ENCODE measurements around the gene DEPDC1.

Gene DEPDC1

DNA sequence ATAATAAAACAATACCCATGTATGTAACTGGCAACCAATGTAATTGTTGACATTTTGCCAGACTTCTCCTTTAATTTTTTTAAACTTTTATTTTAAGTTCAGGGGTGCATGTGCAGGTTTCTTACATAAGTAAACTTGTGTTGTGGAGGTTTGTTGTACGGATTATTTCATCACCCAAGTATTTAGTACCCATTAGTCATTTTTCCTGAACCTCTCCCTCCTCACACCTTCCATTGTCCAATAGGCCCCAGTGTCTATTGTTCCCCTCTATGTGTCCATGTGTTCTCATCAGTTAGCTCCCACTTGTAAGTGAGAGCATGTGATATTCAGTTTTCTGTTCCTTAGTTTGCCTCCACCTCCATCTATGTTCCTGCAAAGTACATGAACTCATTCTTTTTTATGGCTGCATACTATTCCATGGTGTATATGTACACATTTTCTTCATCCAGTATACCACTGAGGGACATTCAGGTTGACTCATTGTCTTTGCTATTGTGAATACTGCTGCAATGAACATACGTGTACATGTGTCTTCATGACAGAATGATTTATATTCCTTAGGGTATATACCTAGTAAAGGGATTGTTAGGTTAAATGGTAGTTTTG lies 6.7 kb downstream of the DEPDC1 start:
- Histone ChIP-seq H3K27ac (ENCODE audit: extremely low read depth, low read depth, low read length) (no peak overlapping the region), H3K4me1 (ENCODE audit: control insufficient read depth, insufficient read depth, low read length) (no peaks in the 10 kb centered on the region), H3K4me3 (ENCODE audit: low read depth, low read length) (no peak overlapping the region), H3K36me3 (ENCODE audit: control insufficient read depth in 2 of 2, insufficient read depth in 1 of 2, low read length in 2 of 2) (peaks cover 68 to 71% of the 10 kb centered on the region in 2 experiments), H3K9me3 (ENCODE audit: control insufficient read depth, insufficient read depth, low read depth, low read length) (no peaks in the 10 kb centered on the region)
- CTCF ChIA-PET = interaction anchor here (0.7 kb wide), 1 partner anchor 730 kb away, joined by 3 read pairs; no protein-coding TSS in a partner anchor
- POLR2A ChIA-PET = no interaction called here
- peak; percentile 39 for TF ChIP-seq SETDB1 (IDR thresholded peaks at IDR 0.05; ENCODE audit: insufficient read length, low read length)
- TF ChIP-seq, protein P1, sequence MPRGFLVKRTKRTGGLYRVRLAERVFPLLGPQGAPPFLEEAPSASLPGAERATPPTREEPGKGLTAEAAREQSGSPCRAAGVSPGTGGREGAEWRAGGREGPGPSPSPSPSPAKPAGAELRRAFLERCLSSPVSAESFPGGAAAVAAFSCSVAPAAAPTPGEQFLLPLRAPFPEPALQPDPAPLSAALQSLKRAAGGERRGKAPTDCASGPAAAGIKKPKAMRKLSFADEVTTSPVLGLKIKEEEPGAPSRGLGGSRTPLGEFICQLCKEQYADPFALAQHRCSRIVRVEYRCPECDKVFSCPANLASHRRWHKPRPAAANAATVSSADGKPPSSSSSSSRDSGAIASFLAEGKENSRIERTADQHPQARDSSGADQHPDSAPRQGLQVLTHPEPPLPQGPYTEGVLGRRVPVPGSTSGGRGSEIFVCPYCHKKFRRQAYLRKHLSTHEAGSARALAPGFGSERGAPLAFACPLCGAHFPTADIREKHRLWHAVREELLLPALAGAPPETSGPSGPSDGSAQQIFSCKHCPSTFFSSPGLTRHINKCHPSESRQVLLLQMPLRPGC (tag by site-specific recombination; IDR thresholded peaks at IDR 0.05) = no peak
- peak; percentile 100 for TF ChIP-seq ZNF146 (tag by site-specific recombination; IDR thresholded peaks at IDR 0.05)
- TF ChIP-seq, protein P2, sequence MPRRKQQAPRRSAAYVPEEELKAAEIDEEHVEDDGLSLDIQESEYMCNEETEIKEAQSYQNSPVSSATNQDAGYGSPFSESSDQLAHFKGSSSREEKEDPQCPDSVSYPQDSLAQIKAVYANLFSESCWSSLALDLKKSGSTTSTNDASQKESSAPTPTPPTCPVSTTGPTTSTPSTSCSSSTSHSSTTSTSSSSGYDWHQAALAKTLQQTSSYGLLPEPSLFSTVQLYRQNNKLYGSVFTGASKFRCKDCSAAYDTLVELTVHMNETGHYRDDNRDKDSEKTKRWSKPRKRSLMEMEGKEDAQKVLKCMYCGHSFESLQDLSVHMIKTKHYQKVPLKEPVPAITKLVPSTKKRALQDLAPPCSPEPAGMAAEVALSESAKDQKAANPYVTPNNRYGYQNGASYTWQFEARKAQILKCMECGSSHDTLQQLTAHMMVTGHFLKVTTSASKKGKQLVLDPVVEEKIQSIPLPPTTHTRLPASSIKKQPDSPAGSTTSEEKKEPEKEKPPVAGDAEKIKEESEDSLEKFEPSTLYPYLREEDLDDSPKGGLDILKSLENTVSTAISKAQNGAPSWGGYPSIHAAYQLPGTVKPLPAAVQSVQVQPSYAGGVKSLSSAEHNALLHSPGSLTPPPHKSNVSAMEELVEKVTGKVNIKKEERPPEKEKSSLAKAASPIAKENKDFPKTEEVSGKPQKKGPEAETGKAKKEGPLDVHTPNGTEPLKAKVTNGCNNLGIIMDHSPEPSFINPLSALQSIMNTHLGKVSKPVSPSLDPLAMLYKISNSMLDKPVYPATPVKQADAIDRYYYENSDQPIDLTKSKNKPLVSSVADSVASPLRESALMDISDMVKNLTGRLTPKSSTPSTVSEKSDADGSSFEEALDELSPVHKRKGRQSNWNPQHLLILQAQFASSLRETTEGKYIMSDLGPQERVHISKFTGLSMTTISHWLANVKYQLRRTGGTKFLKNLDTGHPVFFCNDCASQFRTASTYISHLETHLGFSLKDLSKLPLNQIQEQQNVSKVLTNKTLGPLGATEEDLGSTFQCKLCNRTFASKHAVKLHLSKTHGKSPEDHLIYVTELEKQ (tag by site-specific recombination; IDR thresholded peaks at IDR 0.05; ENCODE audit: borderline replicate concordance) = no peak
- TF ChIP-seq, protein P3, sequence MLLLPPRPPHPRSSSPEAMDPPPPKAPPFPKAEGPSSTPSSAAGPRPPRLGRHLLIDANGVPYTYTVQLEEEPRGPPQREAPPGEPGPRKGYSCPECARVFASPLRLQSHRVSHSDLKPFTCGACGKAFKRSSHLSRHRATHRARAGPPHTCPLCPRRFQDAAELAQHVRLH (tag by site-specific recombination; IDR thresholded peaks at IDR 0.05) = peak; percentile 82; the same call in 1 of the 2 replicates

DNA sequence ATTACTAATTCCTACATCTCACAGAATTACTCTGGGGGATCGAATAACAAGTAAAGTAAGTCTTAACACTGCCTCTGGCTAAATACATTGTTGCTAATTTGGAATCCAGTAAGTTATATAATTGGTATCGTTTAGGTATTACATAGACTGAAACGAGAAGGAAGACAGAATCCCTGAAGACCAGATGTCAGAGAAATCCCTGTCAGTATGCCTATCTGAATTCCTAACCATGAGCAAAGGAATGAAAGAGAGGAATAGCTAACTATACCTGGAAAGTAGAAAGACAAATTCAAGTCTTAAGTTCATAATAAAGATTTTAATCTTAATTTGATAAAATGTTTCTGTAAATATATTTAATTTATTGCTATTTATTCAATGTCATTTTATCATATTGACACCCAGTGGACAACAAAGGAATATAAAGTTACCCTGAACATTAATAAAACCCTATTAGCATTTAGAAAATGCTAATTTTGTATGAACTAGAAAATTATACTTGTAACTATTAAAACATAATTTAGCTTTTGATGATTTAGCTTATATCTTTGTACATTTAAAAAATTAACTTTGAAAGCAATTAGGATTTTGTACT lies 11.4 kb downstream of the DEPDC1 start:
- ChIA-PET CTCF (interaction anchor here (0.7 kb wide), 1 partner anchor 368 kb away, joined by 3 read pairs; no protein-coding TSS in a partner anchor), POLR2A (no interaction called here)
- Histone ChIP-seq H3K9me3 (ENCODE audit: control insufficient read depth, insufficient read depth, low read depth, low read length) (no peaks in the 10 kb centered on the region), H3K4me1 (ENCODE audit: control insufficient read depth, insufficient read depth, low read length) (no peaks in the 10 kb centered on the region), H3K27ac (ENCODE audit: extremely low read depth, low read depth, low read length) (no peak overlapping the region), H3K36me3 (ENCODE audit: control insufficient read depth in 2 of 2, insufficient read depth in 1 of 2, low read length in 2 of 2) (peaks cover 80 to 83% of the 10 kb centered on the region in 2 experiments), H3K4me3 (ENCODE audit: low read depth, low read length) (no peak overlapping the region)
- TF ChIP-seq ZNF530 (tag by site-specific recombination; IDR thresholded peaks at IDR 0.05; ENCODE audit: low read depth) (no peak), FEZF1 (tag by site-specific recombination; IDR thresholded peaks at IDR 0.05) (no peak), ZNF37A (tag by site-specific recombination; IDR thresholded peaks at IDR 0.05) (no peak), ZNF658 (tag by site-specific recombination; IDR thresholded peaks at IDR 0.05) (no peak), ZNF394 (tag by site-specific recombination; IDR thresholded peaks at IDR 0.05; ENCODE audit: borderline replicate concordance) (no peak), ZNF354C (tag by site-specific recombination; IDR thresholded peaks at IDR 0.05; ENCODE audit: borderline replicate concordance, low read depth) (no peak), WT1 (tag by site-specific recombination; IDR thresholded peaks at IDR 0.05) (no peak)
- TF ChIP-seq, protein P4, sequence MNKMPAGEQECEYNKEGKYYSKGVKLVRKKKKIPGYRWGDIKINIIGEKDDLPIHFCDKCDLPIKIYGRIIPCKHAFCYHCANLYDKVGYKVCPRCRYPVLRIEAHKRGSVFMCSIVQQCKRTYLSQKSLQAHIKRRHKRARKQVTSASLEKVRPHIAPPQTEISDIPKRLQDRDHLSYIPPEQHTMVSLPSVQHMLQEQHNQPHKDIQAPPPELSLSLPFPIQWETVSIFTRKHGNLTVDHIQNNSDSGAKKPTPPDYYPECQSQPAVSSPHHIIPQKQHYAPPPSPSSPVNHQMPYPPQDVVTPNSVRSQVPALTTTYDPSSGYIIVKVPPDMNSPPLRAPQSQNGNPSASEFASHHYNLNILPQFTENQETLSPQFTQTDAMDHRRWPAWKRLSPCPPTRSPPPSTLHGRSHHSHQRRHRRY (tag by site-specific recombination; IDR thresholded peaks at IDR 0.05) = no peak
- TF ChIP-seq, protein P5, sequence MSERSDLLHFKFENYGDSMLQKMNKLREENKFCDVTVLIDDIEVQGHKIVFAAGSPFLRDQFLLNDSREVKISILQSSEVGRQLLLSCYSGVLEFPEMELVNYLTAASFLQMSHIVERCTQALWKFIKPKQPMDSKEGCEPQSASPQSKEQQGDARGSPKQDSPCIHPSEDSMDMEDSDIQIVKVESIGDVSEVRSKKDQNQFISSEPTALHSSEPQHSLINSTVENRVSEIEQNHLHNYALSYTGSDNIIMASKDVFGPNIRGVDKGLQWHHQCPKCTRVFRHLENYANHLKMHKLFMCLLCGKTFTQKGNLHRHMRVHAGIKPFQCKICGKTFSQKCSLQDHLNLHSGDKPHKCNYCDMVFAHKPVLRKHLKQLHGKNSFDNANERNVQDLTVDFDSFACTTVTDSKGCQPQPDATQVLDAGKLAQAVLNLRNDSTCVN (tag by site-specific recombination; optimal IDR thresholded peaks at IDR 0.05) = no peak
- TF ChIP-seq, protein P6, sequence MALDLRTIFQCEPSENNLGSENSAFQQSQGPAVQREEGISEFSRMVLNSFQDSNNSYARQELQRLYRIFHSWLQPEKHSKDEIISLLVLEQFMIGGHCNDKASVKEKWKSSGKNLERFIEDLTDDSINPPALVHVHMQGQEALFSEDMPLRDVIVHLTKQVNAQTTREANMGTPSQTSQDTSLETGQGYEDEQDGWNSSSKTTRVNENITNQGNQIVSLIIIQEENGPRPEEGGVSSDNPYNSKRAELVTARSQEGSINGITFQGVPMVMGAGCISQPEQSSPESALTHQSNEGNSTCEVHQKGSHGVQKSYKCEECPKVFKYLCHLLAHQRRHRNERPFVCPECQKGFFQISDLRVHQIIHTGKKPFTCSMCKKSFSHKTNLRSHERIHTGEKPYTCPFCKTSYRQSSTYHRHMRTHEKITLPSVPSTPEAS (tag by site-specific recombination; IDR thresholded peaks at IDR 0.05) = no peak
- TF ChIP-seq, protein P7, sequence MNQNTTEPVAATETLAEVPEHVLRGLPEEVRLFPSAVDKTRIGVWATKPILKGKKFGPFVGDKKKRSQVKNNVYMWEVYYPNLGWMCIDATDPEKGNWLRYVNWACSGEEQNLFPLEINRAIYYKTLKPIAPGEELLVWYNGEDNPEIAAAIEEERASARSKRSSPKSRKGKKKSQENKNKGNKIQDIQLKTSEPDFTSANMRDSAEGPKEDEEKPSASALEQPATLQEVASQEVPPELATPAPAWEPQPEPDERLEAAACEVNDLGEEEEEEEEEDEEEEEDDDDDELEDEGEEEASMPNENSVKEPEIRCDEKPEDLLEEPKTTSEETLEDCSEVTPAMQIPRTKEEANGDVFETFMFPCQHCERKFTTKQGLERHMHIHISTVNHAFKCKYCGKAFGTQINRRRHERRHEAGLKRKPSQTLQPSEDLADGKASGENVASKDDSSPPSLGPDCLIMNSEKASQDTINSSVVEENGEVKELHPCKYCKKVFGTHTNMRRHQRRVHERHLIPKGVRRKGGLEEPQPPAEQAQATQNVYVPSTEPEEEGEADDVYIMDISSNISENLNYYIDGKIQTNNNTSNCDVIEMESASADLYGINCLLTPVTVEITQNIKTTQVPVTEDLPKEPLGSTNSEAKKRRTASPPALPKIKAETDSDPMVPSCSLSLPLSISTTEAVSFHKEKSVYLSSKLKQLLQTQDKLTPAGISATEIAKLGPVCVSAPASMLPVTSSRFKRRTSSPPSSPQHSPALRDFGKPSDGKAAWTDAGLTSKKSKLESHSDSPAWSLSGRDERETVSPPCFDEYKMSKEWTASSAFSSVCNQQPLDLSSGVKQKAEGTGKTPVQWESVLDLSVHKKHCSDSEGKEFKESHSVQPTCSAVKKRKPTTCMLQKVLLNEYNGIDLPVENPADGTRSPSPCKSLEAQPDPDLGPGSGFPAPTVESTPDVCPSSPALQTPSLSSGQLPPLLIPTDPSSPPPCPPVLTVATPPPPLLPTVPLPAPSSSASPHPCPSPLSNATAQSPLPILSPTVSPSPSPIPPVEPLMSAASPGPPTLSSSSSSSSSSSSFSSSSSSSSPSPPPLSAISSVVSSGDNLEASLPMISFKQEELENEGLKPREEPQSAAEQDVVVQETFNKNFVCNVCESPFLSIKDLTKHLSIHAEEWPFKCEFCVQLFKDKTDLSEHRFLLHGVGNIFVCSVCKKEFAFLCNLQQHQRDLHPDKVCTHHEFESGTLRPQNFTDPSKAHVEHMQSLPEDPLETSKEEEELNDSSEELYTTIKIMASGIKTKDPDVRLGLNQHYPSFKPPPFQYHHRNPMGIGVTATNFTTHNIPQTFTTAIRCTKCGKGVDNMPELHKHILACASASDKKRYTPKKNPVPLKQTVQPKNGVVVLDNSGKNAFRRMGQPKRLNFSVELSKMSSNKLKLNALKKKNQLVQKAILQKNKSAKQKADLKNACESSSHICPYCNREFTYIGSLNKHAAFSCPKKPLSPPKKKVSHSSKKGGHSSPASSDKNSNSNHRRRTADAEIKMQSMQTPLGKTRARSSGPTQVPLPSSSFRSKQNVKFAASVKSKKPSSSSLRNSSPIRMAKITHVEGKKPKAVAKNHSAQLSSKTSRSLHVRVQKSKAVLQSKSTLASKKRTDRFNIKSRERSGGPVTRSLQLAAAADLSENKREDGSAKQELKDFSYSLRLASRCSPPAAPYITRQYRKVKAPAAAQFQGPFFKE (tag by site-specific recombination; IDR thresholded peaks at IDR 0.05; ENCODE audit: borderline replicate concordance) = no peak

Measured in HEK293 (cell line).